Neural cell (in vitro differentiated cells): ENCODE measurements around the gene HIVEP1. TPM values are rescaled to one million over a fixed set of nuclear protein-coding genes. Genes with fewer than 3 reads are reported as not detected.

ENCODE experiments used
- H2AFZ ChIP-seq: fragments of 200-600, 300-800 bp; sonication (generic), shearing (Covaris generic); 2 replicates; pipeline ENCODE4 v1.6.0; 2014; ENCODE audit warnings: low read depth, mild to moderate bottlenecking, antibody characterized with exemption, low read length, moderate library complexity
- H3F3A ChIP-seq: fragments of 200-600 bp; shearing (Covaris generic); 2 replicates; pipeline ENCODE4 v1.6.1; 2016; ENCODE audit warnings: mild to moderate bottlenecking, moderate library complexity, mixed read lengths, antibody characterized with exemption, low read length; ENCODE audit not compliant: insufficient read depth, poor library complexity, severe bottlenecking
- H3K27ac ChIP-seq: fragments of 200-600, 300-800 bp; sonication (generic), shearing (Covaris generic); 2 replicates; pipeline ENCODE4 v1.5.1; 2014; ENCODE audit warnings: mild to moderate bottlenecking, low read length, moderate library complexity
- H3K27me3 ChIP-seq: fragments of 300-800, 200-600 bp; sonication (generic), shearing (Covaris generic); 2 replicates; pipeline ENCODE4 v1.6.0; 2014; ENCODE audit warnings: mild to moderate bottlenecking, low read depth, low read length, moderate library complexity; ENCODE audit not compliant: insufficient read depth
- H3K36me3 ChIP-seq: fragments of 300-800, 200-600 bp; sonication (generic), shearing (Covaris generic); 2 replicates; pipeline ENCODE4 v1.5.1; 2014; ENCODE audit warnings: mild to moderate bottlenecking, antibody characterized with exemption, low read length, moderate library complexity; ENCODE audit not compliant: insufficient read depth
- H3K4me2 ChIP-seq: fragments of 300-800, 200-600 bp; sonication (generic), shearing (Covaris generic); 2 replicates; pipeline ENCODE4 v1.6.0; 2014; ENCODE audit warnings: mild to moderate bottlenecking, low read length
- H3K4me3 ChIP-seq: fragments of 300-800, 200-600 bp; sonication (generic), shearing (Covaris generic); 2 replicates; pipeline ENCODE4 v1.5.1; 2014; ENCODE audit warnings: mild to moderate bottlenecking, low read length, moderate library complexity
- H3K79me2 ChIP-seq: fragments of 200-600 bp; shearing (Covaris generic); replicated peaks from 2 replicates; pipeline ENCODE4 v1.6.0; 2014; ENCODE audit warnings: mild to moderate bottlenecking, low read length, moderate library complexity; ENCODE audit not compliant: insufficient read depth
- H3K9ac ChIP-seq: fragments of 300-800, 200-600 bp; sonication (generic), shearing (Covaris generic); 2 replicates; pipeline ENCODE4 v1.6.1; 2016; ENCODE audit warnings: mild to moderate bottlenecking, low read length, mixed read lengths
- H3K9me2 ChIP-seq: fragments of 200-600 bp; shearing (Covaris generic); 2 replicates; pipeline ENCODE4 v1.6.1; 2016; ENCODE audit warnings: mild to moderate bottlenecking, low read length, mixed read lengths; ENCODE audit not compliant: insufficient read depth
- H3K9me3 ChIP-seq: fragments of 200-600, 300-800 bp; sonication (generic), shearing (Covaris generic); 2 replicates; pipeline ENCODE4 v1.6.1; 2016; ENCODE audit warnings: mild to moderate bottlenecking, mixed run types, low read length, moderate library complexity, mixed read lengths
- H4K20me1 ChIP-seq: fragments of 200-600 bp; shearing (Covaris generic); 2 replicates; pipeline ENCODE4 v1.6.1; 2016; ENCODE audit warnings: mild to moderate bottlenecking, mixed run types; ENCODE audit not compliant: insufficient read depth
- CTCF ChIP-seq: fragments of 450-650 bp; IDR thresholded peaks from 2 replicates; pipeline ENCODE4 v1.5.1; 2014; ENCODE audit warnings: antibody characterized with exemption, mild to moderate bottlenecking, moderate library complexity; ENCODE audit not compliant: poor library complexity, severe bottlenecking
- EP300 ChIP-seq: fragments of 450-650 bp; conservative IDR thresholded peaks from 2 replicates; pipeline ENCODE4 v1.6.1; 2014; ENCODE audit warnings: antibody characterized with exemption, mild to moderate bottlenecking, moderate library complexity; ENCODE audit not compliant: poor library complexity, severe bottlenecking
- EZH2 ChIP-seq: fragments of 200-600, 300-800 bp; shearing (Covaris generic), sonication (generic); IDR thresholded peaks from 2 replicates; pipeline ENCODE4 v1.6.1; 2014; ENCODE audit warnings: antibody characterized with exemption, low read length, borderline replicate concordance, mild to moderate bottlenecking; ENCODE audit not compliant: insufficient read depth, poor library complexity, severe bottlenecking
- MXI1 ChIP-seq: fragments of 450-650 bp; conservative IDR thresholded peaks from 2 replicates; pipeline ENCODE4 v1.6.1; 2014; ENCODE audit warnings: antibody characterized with exemption, mild to moderate bottlenecking; ENCODE audit not compliant: poor library complexity, severe bottlenecking
- POLR2AphosphoS5 ChIP-seq: IDR thresholded peaks from 2 replicates; pipeline ENCODE4 v1.6.1; 2012
- RAD21 ChIP-seq: fragments of 450-650 bp; conservative IDR thresholded peaks from 2 replicates; pipeline ENCODE4 v1.6.1; 2014; ENCODE audit warnings: antibody characterized with exemption, mild to moderate bottlenecking, moderate library complexity
- SMC3 ChIP-seq: fragments of 450-650 bp; conservative IDR thresholded peaks from 2 replicates; pipeline ENCODE4 v1.6.1; 2014; ENCODE audit warnings: antibody characterized with exemption, mild to moderate bottlenecking, moderate library complexity; ENCODE audit not compliant: poor library complexity
- TAF1 ChIP-seq: IDR thresholded peaks from 2 replicates; pipeline ENCODE4 v1.6.1; 2012; ENCODE audit warnings: low read depth
- polyA plus RNA-seq: library from polyadenylated mRNA; depleted of rRNA; stranded (reverse); fragments of >200 nt; gene quantifications from 2 replicates; pipeline ENCODE4 v1.2.3, GENCODE V29; 2014
- TF ChIP-seq, protein P1 (sequence below): IDR thresholded peaks from 2 replicates; pipeline ENCODE4 v1.6.1; 2012; ENCODE audit warnings: borderline replicate concordance

Gene HIVEP1
- polyA plus RNA-seq, 1 donor from 2014 or later = 3.6 TPM

- Histone ChIP-seq H3K27me3 (no peaks in the 10 kb centered on the region), H3K9ac (no peak overlapping the region), H3K79me2 (no peaks in the 10 kb centered on the region), H3K9me2 (no peaks in the 10 kb centered on the region), H4K20me1 (no peaks in the 10 kb centered on the region), H3K27ac (no peak overlapping the region), H3F3A (no peaks in the 10 kb centered on the region), H2AFZ (no peak overlapping the region), H3K4me2 (no peak overlapping the region), H3K36me3 (no peaks in the 10 kb centered on the region), H3K4me3 (no peak overlapping the region), H3K9me3 (no peaks in the 10 kb centered on the region)
- TF ChIP-seq TAF1 (no peak), EP300 (no peak), RAD21 (no peak), POLR2AphosphoS5 (no peak), CTCF (no peak), EZH2 (no peak), MXI1 (no peak), SMC3 (no peak)
- TF ChIP-seq, protein P1, sequence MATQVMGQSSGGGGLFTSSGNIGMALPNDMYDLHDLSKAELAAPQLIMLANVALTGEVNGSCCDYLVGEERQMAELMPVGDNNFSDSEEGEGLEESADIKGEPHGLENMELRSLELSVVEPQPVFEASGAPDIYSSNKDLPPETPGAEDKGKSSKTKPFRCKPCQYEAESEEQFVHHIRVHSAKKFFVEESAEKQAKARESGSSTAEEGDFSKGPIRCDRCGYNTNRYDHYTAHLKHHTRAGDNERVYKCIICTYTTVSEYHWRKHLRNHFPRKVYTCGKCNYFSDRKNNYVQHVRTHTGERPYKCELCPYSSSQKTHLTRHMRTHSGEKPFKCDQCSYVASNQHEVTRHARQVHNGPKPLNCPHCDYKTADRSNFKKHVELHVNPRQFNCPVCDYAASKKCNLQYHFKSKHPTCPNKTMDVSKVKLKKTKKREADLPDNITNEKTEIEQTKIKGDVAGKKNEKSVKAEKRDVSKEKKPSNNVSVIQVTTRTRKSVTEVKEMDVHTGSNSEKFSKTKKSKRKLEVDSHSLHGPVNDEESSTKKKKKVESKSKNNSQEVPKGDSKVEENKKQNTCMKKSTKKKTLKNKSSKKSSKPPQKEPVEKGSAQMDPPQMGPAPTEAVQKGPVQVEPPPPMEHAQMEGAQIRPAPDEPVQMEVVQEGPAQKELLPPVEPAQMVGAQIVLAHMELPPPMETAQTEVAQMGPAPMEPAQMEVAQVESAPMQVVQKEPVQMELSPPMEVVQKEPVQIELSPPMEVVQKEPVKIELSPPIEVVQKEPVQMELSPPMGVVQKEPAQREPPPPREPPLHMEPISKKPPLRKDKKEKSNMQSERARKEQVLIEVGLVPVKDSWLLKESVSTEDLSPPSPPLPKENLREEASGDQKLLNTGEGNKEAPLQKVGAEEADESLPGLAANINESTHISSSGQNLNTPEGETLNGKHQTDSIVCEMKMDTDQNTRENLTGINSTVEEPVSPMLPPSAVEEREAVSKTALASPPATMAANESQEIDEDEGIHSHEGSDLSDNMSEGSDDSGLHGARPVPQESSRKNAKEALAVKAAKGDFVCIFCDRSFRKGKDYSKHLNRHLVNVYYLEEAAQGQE = no peak
Measured at GRCh38 chr6:12088531-12088930, 76.4 kb downstream of the HIVEP1 start.

DNA sequence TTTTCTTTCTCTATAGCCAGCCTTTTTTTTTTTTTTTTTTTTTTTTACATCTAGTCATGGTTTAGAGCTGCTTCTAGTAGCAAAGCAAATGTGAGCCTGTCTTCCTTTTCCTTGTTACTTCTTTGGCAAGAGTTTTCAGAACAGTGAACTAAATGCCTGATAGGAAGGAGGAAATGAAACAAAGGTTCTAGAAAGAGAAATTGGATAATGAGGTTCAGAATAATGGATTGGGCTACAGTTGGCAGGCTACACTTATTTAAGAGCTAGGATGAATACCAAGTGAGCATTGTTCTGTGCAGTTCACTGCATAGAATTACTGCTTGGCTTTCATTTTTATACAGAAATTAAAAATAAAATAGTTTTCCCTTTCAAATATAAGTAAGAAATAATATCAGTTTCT is 78.6 kb downstream of the HIVEP1 start:
- Histone ChIP-seq H4K20me1 (no peaks in the 10 kb centered on the region), H3K9ac (no peak overlapping the region), H3K79me2 (peaks cover 3% of the 10 kb centered on the region), H3K36me3 (no peaks in the 10 kb centered on the region), H2AFZ (no peak overlapping the region), H3K27me3 (no peaks in the 10 kb centered on the region), H3F3A (no peaks in the 10 kb centered on the region), H3K4me2 (no peak overlapping the region), H3K4me3 (no peak overlapping the region), H3K9me2 (no peaks in the 10 kb centered on the region), H3K27ac (no peak overlapping the region), H3K9me3 (no peaks in the 10 kb centered on the region)
- no peak for TF ChIP-seq EZH2
- TF ChIP-seq TAF1 = no peak
- TF ChIP-seq MXI1 = no peak
- no peak for TF ChIP-seq EP300
- no peak for TF ChIP-seq RAD21
- TF ChIP-seq POLR2AphosphoS5 = no peak
- no peak for TF ChIP-seq SMC3
- TF ChIP-seq CTCF = no peak
- TF ChIP-seq, protein P1 = no peak
